Fibroblast of lung (primary cell): ENCODE measurements around the gene MYOZ1. TPM values are rescaled to one million over a fixed set of nuclear protein-coding genes. Genes with fewer than 3 reads are reported as not detected.

ENCODE experiments used
- DNase-seq, 2 donors: peaks; one replicate each; pipeline versions ENCODE4 v3.0.0 to v3.0.0-alpha.2; 2010; ENCODE audit warnings: low read depth in 2 of 2
- H2AFZ ChIP-seq: 2 replicates; pipeline ENCODE4 v1.5.1; 2012; ENCODE audit warnings: low read length, control low read depth, inconsistent platforms
- H3K27ac ChIP-seq: 2 replicates; pipeline ENCODE4 v1.5.1; 2011; ENCODE audit warnings: low read length, control low read depth; ENCODE audit not compliant: insufficient read depth
- H3K27me3 ChIP-seq: 2 replicates; pipeline ENCODE4 v1.5.1; 2011; ENCODE audit warnings: mild to moderate bottlenecking, low read length; ENCODE audit not compliant: control insufficient read depth, insufficient read depth
- H3K36me3 ChIP-seq: 2 replicates; pipeline ENCODE4 v1.5.1; 2011; ENCODE audit warnings: low read length; ENCODE audit not compliant: control insufficient read depth, insufficient read depth
- H3K4me1 ChIP-seq: 2 replicates; pipeline ENCODE4 v1.5.1; 2011; ENCODE audit warnings: low read length; ENCODE audit not compliant: control insufficient read depth, insufficient read depth; ENCODE audit errors: extremely low read depth
- H3K4me2 ChIP-seq: 2 replicates; pipeline ENCODE4 v1.5.1; 2011; ENCODE audit warnings: low read length, control low read depth; ENCODE audit not compliant: insufficient read depth; ENCODE audit errors: extremely low read depth
- H3K4me3 ChIP-seq, 4 experiments: fragments of 200-600 bp in 1 of 4; sonication (generic) in 1 of 4; replicated peaks in 1 of 4; 2 replicates each; pipeline ENCODE4 v1.5.1; 2011 to 2016; ENCODE audit warnings: low read length in 4 of 4, low read depth in 3 of 4, mild to moderate bottlenecking in 3 of 4, control low read depth in 2 of 4, inconsistent platforms in 1 of 4, mixed read lengths in 1 of 4; ENCODE audit not compliant: insufficient read depth in 1 of 4; ENCODE audit errors: control extremely low read depth in 1 of 4
- H3K79me2 ChIP-seq: 2 replicates; pipeline ENCODE4 v1.5.1; 2012; ENCODE audit warnings: mild to moderate bottlenecking, low read length, inconsistent platforms; ENCODE audit not compliant: control insufficient read depth, insufficient read depth
- H3K9ac ChIP-seq: 2 replicates; pipeline ENCODE4 v1.5.1; 2011; ENCODE audit warnings: mild to moderate bottlenecking, low read length, control low read depth; ENCODE audit not compliant: insufficient read depth
- H3K9me3 ChIP-seq: 2 replicates; pipeline ENCODE4 v1.5.1; 2012; ENCODE audit warnings: low read depth, low read length; ENCODE audit not compliant: control insufficient read depth, insufficient read depth
- H4K20me1 ChIP-seq: 2 replicates; pipeline ENCODE4 v1.5.1; 2011; ENCODE audit warnings: low read length; ENCODE audit not compliant: control insufficient read depth, insufficient read depth; ENCODE audit errors: extremely low read depth
- EZH2 ChIP-seq: IDR thresholded peaks from 2 replicates; pipeline ENCODE4 v1.5.1; 2012; ENCODE audit warnings: low read length, control low read depth, mild to moderate bottlenecking; ENCODE audit errors: missing control alignments
- polyA plus RNA-seq, 2 donors: library from polyadenylated mRNA; depleted of rRNA in 1 of 2; stranded (reverse) in 1 of 2; unstranded in 1 of 2; fragments of >200 nt; gene quantifications; 2 replicates each; pipeline ENCODE4 v1.2.1, GENCODE V29; 2011 to 2012; ENCODE audit warnings: missing spikeins in 1 of 2
- total RNA-seq: library from RNA; depleted of rRNA; stranded (reverse); fragments of >200 nt; gene quantifications from 2 replicates; pipeline ENCODE4 v1.2.1, GENCODE V29; 2014
- TF ChIP-seq, protein P1 (sequence below), 2 donors: IDR thresholded peaks in 1 of 2; conservative IDR thresholded peaks in 1 of 2; 1 replicate in 1 of 2; 2 replicates in 1 of 2; pipeline ENCODE4 v1.5.1; 2011 to 2012; ENCODE audit warnings: low read length in 2 of 2, control low read depth in 1 of 2, inconsistent platforms in 1 of 2, low read depth in 1 of 2, mild to moderate bottlenecking in 1 of 2

Gene MYOZ1
- total and polyA plus RNA-seq, 2 donors (not counting 1 experiment from before 2014, with no cell fraction given), result 0.12 to 0.17 TPM

GRCh38 chr10:73629165-73629564 is 12.1 kb downstream of the MYOZ1 start:
- Histone ChIP-seq H2AFZ (no peak overlapping the region), H3K79me2 (no peaks in the 10 kb centered on the region), H3K27me3 (no peaks in the 10 kb centered on the region), H3K9ac (no peak overlapping the region), H3K4me1 (peaks cover 6% of the 10 kb centered on the region), H3K27ac (no peak overlapping the region), H3K9me3 (no peaks in the 10 kb centered on the region), H4K20me1 (no peaks in the 10 kb centered on the region), H3K36me3 (no peaks in the 10 kb centered on the region), H3K4me3 (no peak overlapping the region), H3K4me2 (no peak overlapping the region)
- TF ChIP-seq, protein P1, sequence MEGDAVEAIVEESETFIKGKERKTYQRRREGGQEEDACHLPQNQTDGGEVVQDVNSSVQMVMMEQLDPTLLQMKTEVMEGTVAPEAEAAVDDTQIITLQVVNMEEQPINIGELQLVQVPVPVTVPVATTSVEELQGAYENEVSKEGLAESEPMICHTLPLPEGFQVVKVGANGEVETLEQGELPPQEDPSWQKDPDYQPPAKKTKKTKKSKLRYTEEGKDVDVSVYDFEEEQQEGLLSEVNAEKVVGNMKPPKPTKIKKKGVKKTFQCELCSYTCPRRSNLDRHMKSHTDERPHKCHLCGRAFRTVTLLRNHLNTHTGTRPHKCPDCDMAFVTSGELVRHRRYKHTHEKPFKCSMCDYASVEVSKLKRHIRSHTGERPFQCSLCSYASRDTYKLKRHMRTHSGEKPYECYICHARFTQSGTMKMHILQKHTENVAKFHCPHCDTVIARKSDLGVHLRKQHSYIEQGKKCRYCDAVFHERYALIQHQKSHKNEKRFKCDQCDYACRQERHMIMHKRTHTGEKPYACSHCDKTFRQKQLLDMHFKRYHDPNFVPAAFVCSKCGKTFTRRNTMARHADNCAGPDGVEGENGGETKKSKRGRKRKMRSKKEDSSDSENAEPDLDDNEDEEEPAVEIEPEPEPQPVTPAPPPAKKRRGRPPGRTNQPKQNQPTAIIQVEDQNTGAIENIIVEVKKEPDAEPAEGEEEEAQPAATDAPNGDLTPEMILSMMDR (conservative IDR thresholded peaks at IDR 0.05 in 1 of 2, IDR thresholded peaks at IDR 0.05 in 1 of 2; ENCODE audit: low read depth in 1 of 2, low read length in 2 of 2), result no peak
- no peak for TF ChIP-seq EZH2
- DNase-seq, result no peak

- peaks cover 6% of the 10 kb centered on the region for H3K4me1 ChIP-seq
- TF ChIP-seq, protein P1 (conservative IDR thresholded peaks at IDR 0.05 in 1 of 2, IDR thresholded peaks at IDR 0.05 in 1 of 2; ENCODE audit: low read depth in 1 of 2, low read length in 2 of 2), result no peak
- TF ChIP-seq EZH2, result no peak
These were observed 12.9 kb downstream of the MYOZ1 start for GRCh38 chr10:73628405-73628804.

DNA sequence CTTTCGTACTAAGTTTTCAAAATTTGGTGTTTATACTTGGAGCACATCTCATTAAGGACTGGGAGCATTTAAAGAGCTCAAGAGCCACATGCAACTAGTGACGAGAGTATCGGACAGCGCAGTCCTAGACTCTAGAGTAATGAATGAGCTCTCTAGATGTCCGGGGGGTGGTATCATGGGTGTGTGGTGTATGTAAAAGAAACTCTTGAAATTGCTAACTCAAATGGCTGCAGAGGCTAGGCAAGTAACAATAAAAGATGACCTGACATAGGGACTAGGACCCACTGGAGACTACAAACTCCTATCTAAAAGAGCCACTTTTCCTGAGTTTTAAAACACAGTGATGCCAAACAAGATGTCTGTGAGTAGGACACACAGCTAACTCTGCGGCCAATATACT is 14.0 kb downstream of the MYOZ1 start:
- Histone ChIP-seq H3K4me1 (peaks cover 6% of the 10 kb centered on the region), H3K4me3 (no peak overlapping the region), H3K79me2 (no peaks in the 10 kb centered on the region), H3K9me3 (no peaks in the 10 kb centered on the region), H4K20me1 (no peaks in the 10 kb centered on the region), H3K4me2 (no peak overlapping the region), H3K9ac (no peak overlapping the region), H3K36me3 (no peaks in the 10 kb centered on the region), H3K27me3 (no peaks in the 10 kb centered on the region), H2AFZ (no peak overlapping the region), H3K27ac (no peak overlapping the region)
- TF ChIP-seq EZH2, result no peak
- DNase-seq, result no peak

More at GRCh38 chr10:73628405-73628804, 12.9 kb downstream of the MYOZ1 start:
- Histone ChIP-seq H3K36me3 (no peaks in the 10 kb centered on the region), H3K79me2 (no peaks in the 10 kb centered on the region), H3K9ac (no peak overlapping the region), H2AFZ (no peak overlapping the region), H3K4me2 (no peak overlapping the region), H3K27me3 (no peaks in the 10 kb centered on the region), H4K20me1 (no peaks in the 10 kb centered on the region), H3K4me3 (no peak overlapping the region), H3K27ac (no peak overlapping the region), H3K9me3 (no peaks in the 10 kb centered on the region)
- no peak for DNase-seq
